MM.1S (cell line): ENCODE results near the gene LRMDA.

Experiments
- DNase-seq: peaks from one replicate; pipeline ENCODE4 v3.0.0-alpha.2; 2015
- H2AFZ ChIP-seq: fragments of 300-600 bp; sonication (generic); 2 replicates; pipeline ENCODE4 v1.6.0; 2016; ENCODE audit warnings: antibody characterized with exemption, low read length
- H3F3A ChIP-seq: fragments of 300-600 bp; sonication (generic); 2 replicates; pipeline ENCODE4 v1.6.1; 2016; ENCODE audit warnings: mild to moderate bottlenecking, antibody characterized with exemption, low read length, moderate library complexity, mixed read lengths; ENCODE audit not compliant: insufficient read depth
- H3K27ac ChIP-seq: fragments of 300-600 bp; sonication (generic); 2 replicates; pipeline ENCODE4 v1.5.1; 2016; ENCODE audit warnings: mild to moderate bottlenecking, low read length
- H3K27me3 ChIP-seq: fragments of 300-600 bp; sonication (generic); replicated peaks from 2 replicates; pipeline ENCODE4 v1.6.0; 2016; ENCODE audit warnings: low read length; ENCODE audit not compliant: insufficient read depth
- H3K36me3 ChIP-seq: fragments of 300-600 bp; sonication (generic); replicated peaks from 2 replicates; pipeline ENCODE4 v1.6.1; 2016; ENCODE audit warnings: mild to moderate bottlenecking, low read length, mixed read lengths; ENCODE audit not compliant: insufficient read depth
- H3K4me1 ChIP-seq: fragments of 300-600 bp; sonication (generic); 2 replicates; pipeline ENCODE4 v1.6.1; 2016; ENCODE audit warnings: low read length, mixed read lengths
- H3K4me2 ChIP-seq: fragments of 300-600 bp; sonication (generic); 2 replicates; pipeline ENCODE4 v1.6.0; 2016; ENCODE audit warnings: low read depth, low read length
- H3K4me3 ChIP-seq: fragments of 300-600 bp; sonication (generic); 2 replicates; pipeline ENCODE4 v1.5.1; 2016; ENCODE audit warnings: low read length, mixed read lengths
- H3K79me2 ChIP-seq: fragments of 300-600 bp; sonication (generic); 2 replicates; pipeline ENCODE4 v1.6.1; 2016; ENCODE audit warnings: mixed run types, low read length, mixed read lengths
- H3K9ac ChIP-seq: fragments of 300-600 bp; sonication (generic); 2 replicates; pipeline ENCODE4 v1.6.1; 2016; ENCODE audit warnings: low read length, mixed read lengths
- H3K9me2 ChIP-seq: fragments of 300-600 bp; sonication (generic); replicated peaks from 2 replicates; pipeline ENCODE4 v1.6.1; 2016; ENCODE audit warnings: mild to moderate bottlenecking, low read length, mixed read lengths; ENCODE audit not compliant: insufficient read depth
- H3K9me3 ChIP-seq: fragments of 300-600 bp; sonication (generic); replicated peaks from 2 replicates; pipeline ENCODE4 v1.6.1; 2016; ENCODE audit warnings: mild to moderate bottlenecking, low read length, mixed read lengths; ENCODE audit not compliant: insufficient read depth
- H4K20me1 ChIP-seq: fragments of 300-600 bp; sonication (generic); 2 replicates; pipeline ENCODE4 v1.6.1; 2016; ENCODE audit warnings: mild to moderate bottlenecking, low read length, moderate library complexity, mixed read lengths; ENCODE audit not compliant: insufficient read depth
- CTCF ChIP-seq: fragments of 300-600 bp; sonication (generic); IDR thresholded peaks from 2 replicates; pipeline ENCODE4 v1.5.1; 2016; ENCODE audit warnings: antibody characterized with exemption, low read length, mixed read lengths
- EZH2 ChIP-seq: fragments of 300-600 bp; sonication (generic); optimal IDR thresholded peaks from 2 replicates; pipeline ENCODE3; 2017; ENCODE audit warnings: low read depth, mild to moderate bottlenecking, antibody characterized with exemption, low read length, mixed read lengths
- EZH2phosphoT487 ChIP-seq: fragments of 300-600 bp; sonication (generic); IDR thresholded peaks from 2 replicates; pipeline ENCODE4 v1.6.1; 2018; ENCODE audit warnings: antibody characterized with exemption, low read length

The LRMDA gene

GRCh38 chr10:75508814-75509306 lies 77.4 kb downstream of the LRMDA start:
- H4K20me1 ChIP-seq = no peaks in the 10 kb centered on the region
- no peaks in the 10 kb centered on the region for H3F3A ChIP-seq
- H2AFZ ChIP-seq = no peak overlapping the region
- H3K27me3 ChIP-seq = no peaks in the 10 kb centered on the region
- H3K79me2 ChIP-seq = no peaks in the 10 kb centered on the region
- TF ChIP-seq EZH2 (no peak), EZH2phosphoT487 (no peak), CTCF (no peak)
- no peaks in the 10 kb centered on the region for H3K36me3 ChIP-seq
- H3K4me3 ChIP-seq = no peak overlapping the region
- H3K4me1 ChIP-seq = no peaks in the 10 kb centered on the region
- H3K9me3 ChIP-seq = no peaks in the 10 kb centered on the region
- no peak for DNase-seq
- H3K27ac ChIP-seq = no peak overlapping the region
- H3K9ac ChIP-seq = no peak overlapping the region
- no peak overlapping the region for H3K4me2 ChIP-seq
- no peaks in the 10 kb centered on the region for H3K9me2 ChIP-seq

- Histone ChIP-seq H3K4me3 (no peak overlapping the region), H3K9me3 (no peaks in the 10 kb centered on the region), H3K9ac (no peak overlapping the region), H3K36me3 (no peaks in the 10 kb centered on the region), H3K79me2 (no peaks in the 10 kb centered on the region), H2AFZ (no peak overlapping the region), H3K27me3 (no peaks in the 10 kb centered on the region), H3F3A (no peaks in the 10 kb centered on the region), H3K4me2 (no peak overlapping the region), H3K9me2 (no peaks in the 10 kb centered on the region), H3K27ac (no peak overlapping the region), H4K20me1 (no peaks in the 10 kb centered on the region), H3K4me1 (no peaks in the 10 kb centered on the region)
- DNase-seq = no peak
- TF ChIP-seq EZH2phosphoT487 (no peak), CTCF (no peak), EZH2 (no peak)
Observed at GRCh38 chr10:75509706-75510105, 78.3 kb downstream of the LRMDA start.

- no peak overlapping the region for H3K4me3 ChIP-seq
- H3K9ac ChIP-seq = no peak overlapping the region
- H3K27ac ChIP-seq = no peak overlapping the region
- TF ChIP-seq EZH2 = no peak
- TF ChIP-seq EZH2phosphoT487 = no peak
- no peak for TF ChIP-seq CTCF
- no peak overlapping the region for H3K4me2 ChIP-seq
- no peaks in the 10 kb centered on the region for H4K20me1 ChIP-seq
- no peak for DNase-seq
- H3K9me3 ChIP-seq = no peaks in the 10 kb centered on the region
- no peaks in the 10 kb centered on the region for H3K79me2 ChIP-seq
- no peak overlapping the region for H2AFZ ChIP-seq
- no peaks in the 10 kb centered on the region for H3K4me1 ChIP-seq
- no peaks in the 10 kb centered on the region for H3K9me2 ChIP-seq
- H3K27me3 ChIP-seq = no peaks in the 10 kb centered on the region
- no peaks in the 10 kb centered on the region for H3K36me3 ChIP-seq
- no peaks in the 10 kb centered on the region for H3F3A ChIP-seq
Observed at GRCh38 chr10:75511011-75511410, 79.6 kb downstream of the LRMDA start.
